IPS-20b (cell line): ENCODE measurements around the gene AK1.
"Not testable (repeated sequence)": the region's sequence is repeated elsewhere in the genome, so short reads cannot be mapped to it uniquely, and the experiment has no call there.

Experiments
- H3K27ac ChIP-seq: one replicate; pipeline ENCODE4 v1.5.1; 2013; ENCODE audit warnings: low read length
- H3K27me3 ChIP-seq: 2 replicates; pipeline ENCODE4 v1.6.1; 2013; ENCODE audit warnings: mild to moderate bottlenecking, low read length, inconsistent platforms; ENCODE audit not compliant: insufficient read depth
- H3K36me3 ChIP-seq: 2 replicates; pipeline ENCODE4 v1.6.1; 2013; ENCODE audit warnings: low read depth, mild to moderate bottlenecking, inconsistent platforms, low read length, moderate library complexity; ENCODE audit not compliant: insufficient read depth
- H3K4me1 ChIP-seq: 2 replicates; pipeline ENCODE4 v1.6.1; 2013; ENCODE audit warnings: mild to moderate bottlenecking, control low read depth, inconsistent platforms, low read length, moderate library complexity; ENCODE audit not compliant: insufficient read depth
- H3K4me3 ChIP-seq: 2 replicates; pipeline ENCODE4 v1.5.1; 2013; ENCODE audit warnings: mild to moderate bottlenecking, low read length, inconsistent platforms
- H3K9ac ChIP-seq: 2 replicates; pipeline ENCODE4 v1.6.1; 2013; ENCODE audit warnings: low read depth, mild to moderate bottlenecking, inconsistent platforms, low read length, moderate library complexity
- H3K9me3 ChIP-seq: 2 replicates; pipeline ENCODE4 v1.6.1; 2013; ENCODE audit warnings: mild to moderate bottlenecking, low read depth, low read length, inconsistent platforms; ENCODE audit not compliant: insufficient read depth

AK1 gene

DNA sequence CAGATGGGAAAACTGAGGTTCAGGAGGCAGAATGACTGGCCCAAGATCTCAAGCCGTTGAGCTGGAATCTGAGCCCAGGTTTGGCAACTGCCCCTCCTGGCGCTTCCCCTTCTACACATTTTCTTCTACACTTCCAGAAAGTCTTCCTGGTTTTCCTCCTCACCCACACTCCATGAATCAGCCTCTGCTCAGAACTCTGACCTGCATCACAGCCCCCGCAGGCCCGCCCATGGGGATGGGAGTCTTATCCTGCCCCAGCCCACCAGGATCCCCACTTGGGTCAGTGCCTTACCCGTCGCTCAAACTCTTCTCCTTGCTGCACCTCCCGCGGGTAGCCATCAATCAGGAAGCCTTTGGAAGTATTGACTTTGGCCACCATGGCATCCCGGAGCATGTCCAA is 5.9 kb downstream of the AK1 start:
- H3K9ac ChIP-seq, result no peak overlapping the region
- H3K27me3 ChIP-seq, result no peaks in the 10 kb centered on the region
- no peaks in the 10 kb centered on the region for H3K4me1 ChIP-seq

DNA sequence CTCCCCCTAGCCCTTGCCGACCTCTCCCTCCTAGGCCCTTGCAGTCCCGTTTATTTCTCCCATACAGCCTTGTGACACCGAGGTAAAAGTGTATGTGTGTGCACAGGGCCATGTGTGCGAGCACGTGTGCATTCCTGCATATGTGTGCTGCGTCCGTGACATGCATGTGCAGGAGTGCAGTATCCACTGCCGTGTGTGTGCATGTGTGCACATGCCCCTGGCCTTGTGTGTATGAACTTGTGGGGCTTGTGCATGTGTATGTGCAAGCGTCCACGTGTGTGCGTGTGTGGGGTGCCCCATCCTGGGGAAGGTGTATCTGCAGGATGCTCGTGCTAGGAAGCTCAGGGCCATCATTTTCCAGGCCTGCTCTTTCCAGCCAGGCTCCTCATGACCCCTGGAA is 6.6 kb downstream of the AK1 start:
- Histone ChIP-seq H3K4me3 (no peak overlapping the region), H3K27me3 (no peaks in the 10 kb centered on the region), H3K4me1 (no peaks in the 10 kb centered on the region), H3K9ac (no peak overlapping the region), H3K27ac (no peak overlapping the region), H3K36me3 (no peaks in the 10 kb centered on the region), H3K9me3 (no peaks in the 10 kb centered on the region)

More for the DNA sequence above, 5.9 kb downstream of the AK1 start:
- Histone ChIP-seq H3K4me3 (no peak overlapping the region), H3K9me3 (no peaks in the 10 kb centered on the region), H3K36me3 (no peaks in the 10 kb centered on the region), H3K27ac (no peak overlapping the region)

DNA sequence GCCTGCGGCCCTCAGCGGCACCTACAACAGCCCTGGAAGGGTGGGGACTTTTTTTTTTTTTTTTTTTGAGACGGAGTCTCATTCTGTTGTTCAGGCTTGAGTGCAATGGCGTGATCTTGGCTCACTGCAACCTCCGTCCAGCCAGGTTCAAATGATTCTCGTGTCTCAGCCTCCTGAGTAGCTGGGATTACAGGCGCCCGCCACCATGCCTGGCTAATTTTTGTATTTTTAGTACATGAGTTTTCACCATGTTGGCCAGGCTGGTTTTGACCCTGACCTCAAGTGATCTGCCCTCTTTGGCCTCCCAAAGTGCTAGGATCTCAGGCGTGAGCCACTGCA is 7.4 kb downstream of the AK1 start:
- H3K4me3 ChIP-seq, H3K27ac ChIP-seq, H3K9me3 ChIP-seq, H3K4me1 ChIP-seq, H3K27me3 ChIP-seq, H3K36me3 ChIP-seq, H3K9ac ChIP-seq: not testable (repeated sequence)

GRCh38 chr9:127869310-127870152 is 7.9 kb downstream of the AK1 start:
- H3K27ac ChIP-seq, result no peak overlapping the region
- H3K27me3 ChIP-seq, result no peaks in the 10 kb centered on the region
- no peaks in the 10 kb centered on the region for H3K36me3 ChIP-seq
- no peak overlapping the region for H3K4me3 ChIP-seq
- no peaks in the 10 kb centered on the region for H3K4me1 ChIP-seq
- no peaks in the 10 kb centered on the region for H3K9me3 ChIP-seq
- no peak overlapping the region for H3K9ac ChIP-seq

DNA sequence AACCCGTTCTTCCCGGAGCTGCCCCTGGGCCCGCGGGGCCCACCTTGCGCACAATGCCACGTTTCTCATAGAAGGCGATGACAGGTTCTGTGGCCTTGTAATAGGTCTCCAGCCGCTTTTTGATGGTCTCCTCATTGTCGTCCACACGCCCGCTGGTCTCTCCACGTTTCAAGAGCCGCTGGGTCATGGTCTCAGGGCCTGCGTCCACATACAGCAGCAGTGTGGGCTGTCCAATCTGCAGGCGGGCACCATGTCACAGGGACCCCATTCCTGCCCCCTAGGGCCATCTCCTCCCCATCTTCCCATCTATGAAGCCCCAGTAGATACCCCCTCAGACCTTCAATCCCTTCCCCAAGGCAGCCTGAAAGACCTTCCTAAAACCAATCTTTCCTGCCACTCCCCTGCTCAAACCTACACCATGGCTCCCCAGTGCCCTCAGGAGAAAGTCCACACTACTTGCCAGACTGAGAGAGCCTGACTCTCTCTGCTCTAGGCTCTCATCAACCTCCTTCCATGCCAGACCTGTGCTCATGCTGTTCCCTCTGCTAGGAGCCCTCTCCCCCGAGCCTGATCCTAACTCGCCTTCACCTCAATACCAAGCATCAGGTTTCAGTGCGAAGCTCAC is 9.1 kb downstream of the AK1 start:
- Histone ChIP-seq H3K9ac (no peak overlapping the region), H3K27me3 (no peaks in the 10 kb centered on the region), H3K27ac (no peak overlapping the region), H3K4me1 (no peaks in the 10 kb centered on the region), H3K4me3 (no peak overlapping the region), H3K36me3 (no peaks in the 10 kb centered on the region), H3K9me3 (no peaks in the 10 kb centered on the region)

DNA sequence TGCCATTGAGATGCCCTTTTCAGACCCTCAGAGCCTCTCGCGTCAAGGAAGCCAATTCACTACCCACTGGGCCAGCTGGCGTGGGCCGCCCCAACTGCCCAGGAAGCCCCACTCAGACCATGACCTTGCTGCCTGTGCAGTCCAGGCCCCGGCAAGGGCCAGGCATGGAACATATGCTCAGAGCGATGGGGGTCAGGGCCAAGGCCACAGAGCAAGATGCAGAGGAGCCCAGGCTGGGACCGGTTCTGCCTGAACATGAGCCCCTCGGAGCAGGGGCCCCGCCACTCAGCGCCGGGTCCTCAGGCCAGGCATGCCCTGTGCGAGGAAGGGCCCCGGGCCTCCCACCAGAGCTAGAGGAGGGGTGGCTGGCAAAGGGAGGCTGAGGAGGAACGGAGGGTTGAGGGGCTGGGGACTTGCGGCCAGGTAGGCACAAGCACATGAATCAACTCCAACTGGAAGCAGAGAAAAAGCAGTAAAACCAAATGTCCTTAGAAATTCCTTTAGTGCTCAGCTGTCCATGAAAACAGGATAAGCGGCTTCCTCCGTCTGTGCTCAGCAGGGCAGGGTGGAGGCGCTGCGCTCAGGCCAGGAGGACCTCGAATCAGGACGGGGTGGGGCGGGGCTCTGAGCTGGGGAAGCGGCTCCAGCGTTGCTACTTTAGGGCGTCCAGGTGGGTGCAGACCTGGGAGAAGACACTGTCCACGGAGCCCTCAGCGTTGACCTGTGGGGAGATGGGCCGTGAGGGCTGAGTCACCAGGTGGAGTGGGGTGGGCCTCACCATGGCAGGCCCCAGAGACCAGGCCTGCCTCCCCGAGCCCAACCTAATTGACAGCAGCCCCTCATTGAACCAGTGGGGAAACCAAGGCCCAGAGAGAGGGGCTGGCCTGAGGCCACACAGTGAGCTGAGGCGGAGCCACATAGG is 9.9 kb downstream of the AK1 start:
- Histone ChIP-seq H3K36me3 (no peaks in the 10 kb centered on the region), H3K9me3 (no peaks in the 10 kb centered on the region), H3K4me3 (no peak overlapping the region), H3K27ac (no peak overlapping the region), H3K9ac (no peak overlapping the region), H3K4me1 (no peaks in the 10 kb centered on the region), H3K27me3 (no peaks in the 10 kb centered on the region)

DNA sequence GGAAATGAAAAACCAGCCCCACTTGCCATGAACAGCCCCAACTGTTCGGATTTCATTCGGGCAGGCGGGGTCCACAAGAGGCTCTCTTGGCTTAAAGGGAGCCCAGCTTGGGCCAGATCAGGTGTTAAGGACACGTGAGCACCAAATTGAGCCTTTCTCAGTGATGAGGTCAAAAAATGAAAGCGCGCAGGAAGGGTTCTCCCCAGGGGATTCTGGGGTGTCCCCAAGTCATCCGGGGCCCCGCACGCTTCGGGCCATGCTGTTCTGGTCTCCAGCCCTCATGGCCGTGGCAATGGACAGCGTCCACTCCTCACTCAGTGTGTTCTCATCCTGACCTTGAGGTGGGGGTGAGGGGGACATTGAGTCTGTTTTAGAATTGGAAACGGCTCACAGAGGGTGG is 10.9 kb downstream of the AK1 start:
- Histone ChIP-seq H3K27me3 (no peaks in the 10 kb centered on the region), H3K27ac (no peak overlapping the region), H3K9me3 (no peaks in the 10 kb centered on the region), H3K9ac (no peak overlapping the region), H3K36me3 (no peaks in the 10 kb centered on the region), H3K4me1 (no peaks in the 10 kb centered on the region), H3K4me3 (no peak overlapping the region)

DNA sequence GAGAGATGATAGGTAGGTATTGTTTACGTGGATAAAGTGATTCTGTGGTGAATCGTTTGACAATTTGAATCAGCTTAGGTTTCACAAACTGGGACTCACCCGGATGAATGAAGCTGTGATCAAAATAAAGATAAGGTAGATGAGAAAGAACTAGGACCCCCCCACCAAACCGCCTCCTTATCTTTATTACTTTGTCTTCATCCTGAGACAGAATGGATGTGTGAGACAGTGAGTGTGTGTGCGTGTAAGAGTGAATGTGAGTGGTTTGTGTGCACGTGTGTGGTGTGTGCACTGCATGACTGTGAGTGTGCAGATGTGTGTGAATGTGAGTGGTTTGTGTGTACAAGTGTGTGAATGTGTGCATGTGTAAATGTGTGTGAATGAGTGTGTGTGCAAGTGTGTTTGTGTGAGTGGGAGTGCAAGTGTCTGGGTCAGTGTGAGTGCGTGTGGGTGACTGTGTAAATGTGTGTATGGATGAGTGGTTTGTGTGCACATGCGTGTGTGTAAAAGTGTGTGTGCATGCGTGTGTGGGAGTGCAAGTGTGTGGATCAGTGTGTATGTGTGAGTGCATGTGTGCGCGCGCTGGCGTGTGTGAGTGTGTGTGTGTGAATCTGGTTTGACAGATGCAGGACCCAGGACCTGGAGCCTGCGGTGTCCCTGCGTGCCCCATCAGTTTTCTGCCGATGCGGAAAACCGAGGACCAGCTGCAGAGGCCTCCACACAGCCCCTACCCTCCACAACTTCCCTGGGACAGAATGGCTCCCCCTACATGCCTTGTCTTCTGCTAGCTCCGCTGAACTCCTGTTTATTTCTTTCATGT is 11.6 kb downstream of the AK1 start:
- no peaks in the 10 kb centered on the region for H3K4me1 ChIP-seq

GRCh38 chr9:127863191-127863621 is 14.3 kb downstream of the AK1 start:
- no peaks in the 10 kb centered on the region for H3K27me3 ChIP-seq
- no peak overlapping the region for H3K4me3 ChIP-seq
- H3K9ac ChIP-seq, result no peak overlapping the region
- no peak overlapping the region for H3K27ac ChIP-seq
- H3K36me3 ChIP-seq, result no peaks in the 10 kb centered on the region
- no peaks in the 10 kb centered on the region for H3K4me1 ChIP-seq
- H3K9me3 ChIP-seq, result no peaks in the 10 kb centered on the region

More for the DNA sequence above, 11.6 kb downstream of the AK1 start:
- no peak overlapping the region for H3K27ac ChIP-seq
- no peaks in the 10 kb centered on the region for H3K9me3 ChIP-seq
- no peak overlapping the region for H3K9ac ChIP-seq
- H3K27me3 ChIP-seq, result no peaks in the 10 kb centered on the region
- no peaks in the 10 kb centered on the region for H3K36me3 ChIP-seq
- no peak overlapping the region for H3K4me3 ChIP-seq

DNA sequence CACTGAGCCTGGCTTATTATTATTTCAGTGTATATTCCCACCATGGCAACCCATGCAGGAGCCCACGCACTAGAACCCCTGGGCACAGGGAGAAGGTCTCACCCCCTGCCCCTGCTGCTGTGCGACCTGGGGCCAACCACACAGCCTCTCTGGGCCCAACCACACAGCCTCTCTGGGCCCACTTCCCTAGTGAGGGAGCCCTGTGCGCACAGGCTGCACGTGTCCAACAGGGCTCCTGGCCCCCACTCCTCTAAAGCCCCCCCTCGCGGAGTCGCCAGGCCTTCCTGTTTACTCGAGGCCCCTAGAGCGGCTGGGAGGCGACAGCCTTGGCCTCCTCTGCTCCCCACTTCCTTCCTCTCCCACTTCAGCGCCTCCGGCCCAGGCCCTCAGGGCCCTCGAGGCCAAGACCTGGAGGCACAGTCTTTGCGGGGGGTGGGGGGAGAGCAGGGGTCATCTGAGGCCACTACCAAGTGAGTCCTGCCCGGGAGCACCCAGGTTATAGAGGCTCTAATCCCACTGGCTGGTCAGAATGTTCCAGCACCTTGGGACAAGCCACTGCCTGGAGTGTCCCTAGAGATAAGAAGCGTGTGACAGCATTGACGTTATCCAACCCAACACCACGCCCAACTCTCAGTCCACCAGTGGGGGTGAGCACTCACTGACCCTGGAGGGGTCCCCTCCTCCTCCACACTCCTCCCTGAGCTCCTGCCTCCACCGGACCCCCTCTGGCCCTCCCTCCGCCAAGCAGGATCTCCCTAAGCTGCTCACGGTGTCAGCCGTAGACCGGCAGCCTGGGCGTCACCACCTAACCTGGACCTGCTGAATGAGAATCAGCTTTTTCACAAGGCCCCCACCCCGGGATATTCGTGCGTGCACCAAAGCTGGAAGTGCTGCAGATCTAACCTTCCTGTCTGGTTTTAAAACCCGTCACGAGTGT is 15.1 kb downstream of the AK1 start:
- no peak overlapping the region for H3K9ac ChIP-seq
- no peak overlapping the region for H3K4me3 ChIP-seq
- no peaks in the 10 kb centered on the region for H3K27me3 ChIP-seq
- H3K9me3 ChIP-seq, result no peaks in the 10 kb centered on the region
- H3K4me1 ChIP-seq, result no peaks in the 10 kb centered on the region
- no peaks in the 10 kb centered on the region for H3K36me3 ChIP-seq
- no peak overlapping the region for H3K27ac ChIP-seq
